NCI-H446 treated with DMSO at 0.1 percent for 48 hours (cell line): ENCODE measurements around the gene OR10G2.
"Not testable (repeated sequence)": the region's sequence is repeated elsewhere in the genome, so short reads cannot be mapped to it uniquely, and the experiment has no call there.

Experiments used
- DNase-seq: peaks from one replicate; lab custom pipeline; 2025; lab: John Stamatoyannopoulos, UW

Gene OR10G2, protein sequence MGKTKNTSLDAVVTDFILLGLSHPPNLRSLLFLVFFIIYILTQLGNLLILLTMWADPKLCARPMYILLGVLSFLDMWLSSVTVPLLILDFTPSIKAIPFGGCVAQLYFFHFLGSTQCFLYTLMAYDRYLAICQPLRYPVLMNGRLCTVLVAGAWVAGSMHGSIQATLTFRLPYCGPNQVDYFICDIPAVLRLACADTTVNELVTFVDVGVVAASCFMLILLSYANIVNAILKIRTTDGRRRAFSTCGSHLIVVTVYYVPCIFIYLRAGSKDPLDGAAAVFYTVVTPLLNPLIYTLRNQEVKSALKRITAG

DNA sequence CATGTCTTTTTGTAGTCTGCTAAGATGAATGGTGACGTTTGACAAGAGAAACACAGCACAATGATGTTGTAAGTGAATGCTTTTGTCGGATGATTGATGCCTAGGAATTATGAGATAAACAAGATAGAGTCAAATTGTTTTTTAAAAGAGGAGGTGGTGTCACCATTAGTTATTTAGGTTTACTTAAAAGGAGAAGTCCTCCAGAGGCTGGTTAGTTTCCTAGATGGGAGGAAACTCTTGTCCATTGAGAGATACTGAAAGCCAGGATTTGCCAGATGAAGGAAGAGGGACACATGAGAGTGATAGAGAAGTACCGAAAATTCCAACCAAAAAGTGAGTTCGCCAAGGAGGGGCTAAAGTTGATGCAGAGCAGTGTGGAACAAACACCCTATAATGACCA is at the start of gene OR10G2:
Gene OR10G2, minus strand, starts transcription at position 101 of the 400 bp plus-strand sequence. Its CDS starts 98 bp downstream, at position 3.
- no peak for DNase-seq

GRCh38 chr14:21680072-21680471 is 45.3 kb upstream of the OR10G2 start:
- no peak for DNase-seq

- DNase-seq, result no peak
Observed at GRCh38 chr14:21675566-21675965, 40.8 kb upstream of the OR10G2 start.

GRCh38 chr14:21673718-21674117 is 39.0 kb upstream of the OR10G2 start, which contains the start of gene OR4E1:
Gene OR4E1, minus strand, starts transcription at chr14:21673818. Its CDS starts 2,883 bp downstream, at chr14:21670935.
- no peak for DNase-seq

GRCh38 chr14:21672116-21672515 is 37.4 kb upstream of the OR10G2 start:
- DNase-seq, result no peak

DNA sequence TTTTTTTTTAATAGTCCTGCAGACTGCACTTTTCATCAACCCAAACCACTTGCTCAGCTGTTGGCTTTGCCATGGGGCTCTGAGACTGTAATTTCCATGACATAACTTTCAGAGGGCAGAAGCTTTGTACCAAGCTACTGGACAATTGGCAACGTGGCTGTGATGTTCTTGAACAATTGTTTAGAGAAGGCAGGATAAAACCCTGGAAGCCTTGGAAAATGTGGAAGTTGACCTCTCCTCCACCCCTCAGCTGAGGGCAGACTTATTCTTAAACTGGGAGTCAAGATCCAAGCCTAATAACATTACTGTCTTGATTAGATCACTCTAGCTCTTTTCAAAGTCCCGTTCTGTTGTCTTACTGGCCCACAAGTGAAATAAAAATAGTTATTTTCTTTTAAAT is 36.6 kb upstream of the OR10G2 start:
- DNase-seq, result no peak

- no peak for DNase-seq
Observed at GRCh38 chr14:21669284-21669683, 34.5 kb upstream of the OR10G2 start.

DNA sequence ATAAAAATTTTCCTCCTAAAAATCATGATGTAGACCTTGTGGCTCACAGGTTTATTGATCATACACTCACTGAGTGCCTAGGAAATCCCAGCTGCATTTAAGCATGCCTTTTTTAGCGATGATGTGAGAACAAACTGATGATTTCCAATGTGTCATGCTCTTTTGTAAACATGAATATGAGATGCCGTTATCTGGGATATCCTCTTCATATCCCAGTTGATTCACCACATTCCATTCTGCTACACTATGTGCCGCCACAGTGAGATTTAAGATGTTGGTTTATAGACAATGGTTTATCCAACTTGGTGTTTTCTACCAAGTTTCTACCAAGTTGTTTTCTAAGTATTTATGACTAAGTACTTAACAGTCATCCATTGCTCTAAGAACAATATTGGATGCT is 33.6 kb upstream of the OR10G2 start:
- DNase-seq, result no peak

DNA sequence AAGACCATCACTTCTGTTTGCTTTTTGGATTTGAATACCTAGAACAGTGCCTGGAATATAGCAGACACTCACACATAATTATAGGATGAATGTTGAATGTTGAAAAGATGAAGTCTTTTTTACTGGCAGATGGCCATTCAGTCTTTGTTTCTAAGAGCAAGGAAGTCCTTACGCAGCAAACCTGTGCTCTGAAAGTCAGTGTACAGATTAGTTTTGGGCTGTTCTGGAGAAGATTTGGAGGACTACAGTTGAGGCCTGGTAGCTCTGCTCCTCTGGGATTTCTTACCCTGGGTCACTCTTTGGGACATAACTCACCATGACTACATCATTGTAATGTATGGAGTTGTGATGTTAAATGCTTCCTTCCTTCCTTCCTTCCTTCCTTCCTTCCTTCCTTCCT is 22.2 kb upstream of the OR10G2 start:
- DNase-seq, result no peak

- no peak for DNase-seq
Observed at GRCh38 chr14:21654215-21654614, 19.5 kb upstream of the OR10G2 start.

DNA sequence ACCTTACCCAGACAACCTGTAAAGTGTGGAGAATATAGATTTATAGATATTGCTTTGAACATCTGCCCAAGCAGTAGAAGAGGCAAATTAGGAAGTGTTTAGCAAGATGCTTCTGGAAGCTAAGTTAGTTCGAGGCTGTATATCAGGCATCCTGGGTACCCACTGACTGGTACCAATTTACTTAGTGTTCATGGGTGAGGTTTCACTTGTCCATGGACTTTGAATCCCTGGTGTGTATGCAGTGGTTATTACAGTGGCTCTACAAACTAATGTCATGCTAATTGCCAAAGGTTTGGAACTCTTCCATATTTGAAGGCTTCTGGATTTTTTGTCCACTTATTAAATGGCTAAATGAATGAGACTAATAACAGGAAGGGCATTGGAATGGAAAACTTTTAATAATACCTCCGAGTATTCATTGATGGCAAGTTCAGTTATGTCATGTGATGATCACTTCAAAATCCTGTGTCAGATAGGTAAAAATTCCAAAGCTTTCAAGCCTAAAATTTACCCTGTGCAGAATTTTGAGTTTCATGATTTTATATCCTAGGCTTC is 18.7 kb upstream of the OR10G2 start, which contains the start of gene OR4E2:
Gene OR4E2, plus strand, starts transcription at position 505 of the 555 bp plus-strand sequence. CDS start 11,248 bp downstream, outside the sequence.
- no peak for DNase-seq

- DNase-seq, result no peak
Observed at GRCh38 chr14:21652209-21652808, 17.6 kb upstream of the OR10G2 start.

- DNase-seq, result no peak
Observed at GRCh38 chr14:21647380-21647779, 12.6 kb upstream of the OR10G2 start.

- no peak for DNase-seq
Observed at GRCh38 chr14:21643407-21643806, 8.7 kb upstream of the OR10G2 start.

DNA sequence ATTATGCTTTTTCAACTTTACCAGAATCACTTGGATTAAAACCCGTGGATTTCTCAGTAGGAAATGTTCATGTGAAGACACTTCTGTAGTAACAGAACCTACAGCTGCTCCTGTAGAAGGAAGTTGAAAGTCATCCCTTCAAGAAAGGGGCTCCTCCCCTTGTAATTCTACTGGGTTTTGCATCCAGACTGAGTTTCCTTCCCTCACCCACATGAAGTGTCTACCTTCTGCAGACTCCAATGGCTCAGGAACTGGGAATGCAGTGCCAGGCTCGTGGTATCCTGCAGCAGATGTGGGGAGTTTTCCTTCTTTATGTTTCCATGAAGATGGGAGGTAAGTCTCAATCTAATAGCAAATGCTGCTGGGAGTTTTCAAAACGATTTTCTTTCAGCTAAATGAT is 7.9 kb upstream of the OR10G2 start:
- DNase-seq, result no peak

- DNase-seq, result no peak
Observed at GRCh38 chr14:21631084-21631483, 3.7 kb downstream of the OR10G2 start.

- not testable (repeated sequence) for DNase-seq
Observed at GRCh38 chr14:21630503-21630902, 4.2 kb downstream of the OR10G2 start.

DNA sequence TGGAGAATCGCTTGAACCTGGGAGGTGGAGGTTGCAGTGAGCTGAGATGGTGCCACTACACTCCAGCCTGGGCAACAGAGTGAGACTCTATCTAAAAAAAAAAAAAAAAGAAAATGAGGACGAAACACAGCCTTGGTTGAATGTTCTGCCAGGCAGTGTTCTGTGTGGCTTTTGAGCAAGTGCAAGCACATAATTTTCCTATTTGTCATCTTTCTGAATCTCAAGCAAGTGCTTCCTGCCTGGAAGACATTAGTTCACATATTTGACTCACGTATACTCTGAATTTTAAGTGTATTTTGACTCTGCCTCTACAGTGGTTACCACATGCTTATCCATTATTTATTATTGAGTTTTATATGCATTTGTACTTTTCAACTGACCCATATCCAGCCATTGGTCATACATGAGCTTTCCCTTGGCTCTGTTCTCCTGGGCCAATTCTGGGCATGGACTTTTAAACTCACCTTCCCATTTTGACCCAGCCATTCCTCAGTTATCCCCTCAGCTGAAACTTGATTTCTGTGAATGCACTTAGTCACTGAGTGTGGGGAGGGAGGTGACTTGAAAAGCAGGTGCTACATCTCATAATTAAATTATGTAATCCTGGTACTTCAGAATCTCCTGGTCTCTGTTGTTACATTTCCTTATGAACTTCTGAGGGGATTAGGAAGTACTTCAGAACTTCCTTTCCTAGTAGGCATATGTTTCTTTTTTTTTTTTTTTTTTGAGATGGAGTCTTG is 8.1 kb downstream of the OR10G2 start:
- no peak for DNase-seq

DNA sequence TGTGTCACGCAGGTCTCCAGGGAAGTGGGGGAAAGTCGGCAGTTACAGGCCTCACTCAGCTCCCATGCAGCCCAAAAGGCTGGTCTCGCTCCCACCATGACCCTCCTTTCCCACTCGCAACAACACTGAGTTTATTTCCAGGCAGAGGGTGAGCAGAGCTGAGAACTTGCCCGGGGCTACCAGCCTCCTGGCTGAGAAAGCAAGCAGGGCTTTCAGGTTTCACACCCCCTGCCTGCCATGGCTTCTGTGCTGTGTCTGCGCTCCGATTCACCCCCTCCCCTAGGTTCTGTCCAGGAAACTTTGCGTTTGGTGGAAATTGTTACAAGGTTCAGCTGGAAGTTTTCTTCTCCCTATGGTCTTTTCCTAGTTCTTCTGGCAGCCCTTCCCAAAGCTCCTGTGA is 17.1 kb downstream of the OR10G2 start:
- no peak for DNase-seq

DNA sequence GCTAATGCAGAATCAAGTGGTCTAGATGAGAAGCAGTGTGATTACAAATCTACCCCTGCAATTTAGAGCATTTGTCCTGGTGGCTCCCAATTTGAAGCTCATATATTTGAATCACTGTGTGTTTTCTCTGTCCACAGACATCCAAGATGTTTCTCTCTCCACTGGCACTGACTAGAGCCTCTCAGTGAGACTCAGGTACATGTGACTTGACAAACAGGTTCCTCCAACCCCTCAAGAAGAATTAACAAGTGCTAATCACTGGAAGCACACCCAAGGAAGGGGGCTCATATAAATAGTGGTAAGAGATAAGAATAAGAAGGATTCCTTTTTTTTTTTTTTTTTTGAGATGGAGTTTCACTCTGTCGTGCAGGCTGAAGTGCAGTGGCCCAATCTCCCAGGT is 20.5 kb downstream of the OR10G2 start:
- no peak for DNase-seq

- no peak for DNase-seq
Observed at GRCh38 chr14:21612324-21612723, 22.4 kb downstream of the OR10G2 start.

DNA sequence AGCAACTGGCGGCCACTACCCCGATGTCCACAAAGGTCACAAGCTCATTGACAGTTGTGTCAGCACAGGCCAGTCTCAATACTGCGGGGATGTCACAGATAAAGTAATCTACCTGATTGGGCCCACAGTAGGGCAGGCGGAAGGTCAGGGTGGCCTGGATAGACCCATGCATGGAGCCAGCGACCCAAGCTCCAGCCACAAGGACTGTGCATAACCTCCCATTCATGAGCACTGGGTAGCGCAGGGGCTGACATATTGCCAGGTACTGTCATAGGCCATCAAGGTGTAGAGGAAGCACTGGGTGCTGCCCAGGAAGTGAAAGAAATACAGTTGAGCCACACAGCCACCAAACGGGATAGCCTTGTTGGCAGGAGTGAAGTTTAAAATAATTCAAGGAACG is 32.6 kb downstream of the OR10G2 start:
- not testable (repeated sequence) for DNase-seq

- no peak for DNase-seq
Observed at GRCh38 chr14:21589317-21589716, 45.4 kb downstream of the OR10G2 start.
